ENCODE results near the gene SYPL2.

DNA sequence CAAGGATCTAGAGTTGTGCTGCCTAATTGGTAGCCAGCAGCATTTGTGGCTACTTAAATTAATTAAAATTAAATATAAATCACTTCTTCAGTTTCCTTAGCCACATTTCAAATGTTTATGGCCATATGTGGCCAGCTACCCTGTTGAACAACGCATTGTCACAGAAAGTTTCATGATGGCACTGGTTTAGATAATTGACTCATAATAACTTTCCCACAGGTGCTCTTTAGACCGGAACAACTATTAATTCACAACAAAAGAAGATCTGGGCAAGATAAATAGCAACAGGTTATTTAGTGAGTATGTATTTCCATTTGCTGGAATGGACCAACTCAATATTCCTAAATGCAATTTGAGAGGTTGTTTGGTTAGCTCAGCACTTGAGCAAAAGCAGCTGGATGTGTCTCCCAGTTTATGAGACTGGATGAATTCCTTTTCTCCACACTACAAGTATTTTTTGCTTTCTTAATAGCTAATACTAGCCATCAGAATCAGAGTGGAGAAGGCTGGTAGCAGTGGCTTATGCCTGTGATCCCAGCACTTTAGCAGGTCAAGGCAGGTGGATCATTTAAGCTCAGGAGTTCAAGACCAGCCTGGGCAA, 46.9 kb downstream of the SYPL2 start:
- no peak for TF ChIP-seq EZH2 (IDR thresholded peaks at IDR 0.05)
- TF ChIP-seq, protein P1, sequence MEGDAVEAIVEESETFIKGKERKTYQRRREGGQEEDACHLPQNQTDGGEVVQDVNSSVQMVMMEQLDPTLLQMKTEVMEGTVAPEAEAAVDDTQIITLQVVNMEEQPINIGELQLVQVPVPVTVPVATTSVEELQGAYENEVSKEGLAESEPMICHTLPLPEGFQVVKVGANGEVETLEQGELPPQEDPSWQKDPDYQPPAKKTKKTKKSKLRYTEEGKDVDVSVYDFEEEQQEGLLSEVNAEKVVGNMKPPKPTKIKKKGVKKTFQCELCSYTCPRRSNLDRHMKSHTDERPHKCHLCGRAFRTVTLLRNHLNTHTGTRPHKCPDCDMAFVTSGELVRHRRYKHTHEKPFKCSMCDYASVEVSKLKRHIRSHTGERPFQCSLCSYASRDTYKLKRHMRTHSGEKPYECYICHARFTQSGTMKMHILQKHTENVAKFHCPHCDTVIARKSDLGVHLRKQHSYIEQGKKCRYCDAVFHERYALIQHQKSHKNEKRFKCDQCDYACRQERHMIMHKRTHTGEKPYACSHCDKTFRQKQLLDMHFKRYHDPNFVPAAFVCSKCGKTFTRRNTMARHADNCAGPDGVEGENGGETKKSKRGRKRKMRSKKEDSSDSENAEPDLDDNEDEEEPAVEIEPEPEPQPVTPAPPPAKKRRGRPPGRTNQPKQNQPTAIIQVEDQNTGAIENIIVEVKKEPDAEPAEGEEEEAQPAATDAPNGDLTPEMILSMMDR (IDR thresholded peaks at IDR 0.05 in 2 of 3, conservative IDR thresholded peaks at IDR 0.05 in 1 of 3; ENCODE audit: borderline replicate concordance in 1 of 3, insufficient read depth in 1 of 3, low read depth in 2 of 3, low read length in 2 of 3), result no peak
- TF ChIP-seq ZNF274 (IDR thresholded peaks at IDR 0.05; ENCODE audit: low read depth, low read length), result no peak
- TF ChIP-seq RAD21 (IDR thresholded peaks at IDR 0.05; ENCODE audit: low read depth), result no peak
- no peak for TF ChIP-seq SIN3A (IDR thresholded peaks at IDR 0.05; ENCODE audit: low read depth)
- no peak for TF ChIP-seq YY1 (IDR thresholded peaks at IDR 0.05; ENCODE audit: extremely low read depth, insufficient replicate concordance, low read depth, low read length)
- TF ChIP-seq CBX3 (IDR thresholded peaks at IDR 0.05; ENCODE audit: low read depth), result no peak
- TF ChIP-seq POLR2A (IDR thresholded peaks at IDR 0.05; ENCODE audit: borderline replicate concordance, extremely low read depth, insufficient read depth, insufficient read length), result no peak
- TF ChIP-seq, protein P2, sequence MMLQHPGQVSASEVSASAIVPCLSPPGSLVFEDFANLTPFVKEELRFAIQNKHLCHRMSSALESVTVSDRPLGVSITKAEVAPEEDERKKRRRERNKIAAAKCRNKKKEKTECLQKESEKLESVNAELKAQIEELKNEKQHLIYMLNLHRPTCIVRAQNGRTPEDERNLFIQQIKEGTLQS (IDR thresholded peaks at IDR 0.05), result no peak
- TF ChIP-seq POLR2AphosphoS5 (IDR thresholded peaks at IDR 0.05; ENCODE audit: low read depth, low read length), result no peak
